ENCODE measurements around the gene SPACA5B.
"Not testable (repeated sequence)": the region's sequence is repeated elsewhere in the genome, so short reads cannot be mapped to it uniquely, and the experiment has no call there.

Gene SPACA5B

DNA sequence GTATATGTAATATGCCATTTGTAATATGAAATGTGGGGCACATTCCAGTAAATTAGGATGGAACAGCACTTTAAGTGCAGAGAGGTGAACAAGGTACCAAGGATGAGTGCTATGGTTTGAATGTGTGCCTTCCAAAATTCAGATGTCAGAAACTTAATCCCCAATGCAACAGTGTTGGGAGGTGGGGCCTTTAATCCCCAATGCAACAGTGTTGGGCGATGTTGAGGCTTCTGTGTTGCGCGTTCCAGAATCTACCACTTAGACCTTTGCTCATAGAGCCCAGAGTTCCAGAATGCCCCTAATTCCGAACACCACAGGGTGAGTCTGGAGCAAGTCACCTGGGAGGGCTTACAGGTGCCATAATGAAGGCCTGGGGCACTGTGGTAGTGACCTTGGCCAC is at the start of gene SPACA5B:
TSS of gene SPACA5B (plus strand) at position 301 of the 400 bp plus-strand sequence. CDS start at position 363, 62 bp downstream.
- not testable (repeated sequence) for DNase-seq

DNA sequence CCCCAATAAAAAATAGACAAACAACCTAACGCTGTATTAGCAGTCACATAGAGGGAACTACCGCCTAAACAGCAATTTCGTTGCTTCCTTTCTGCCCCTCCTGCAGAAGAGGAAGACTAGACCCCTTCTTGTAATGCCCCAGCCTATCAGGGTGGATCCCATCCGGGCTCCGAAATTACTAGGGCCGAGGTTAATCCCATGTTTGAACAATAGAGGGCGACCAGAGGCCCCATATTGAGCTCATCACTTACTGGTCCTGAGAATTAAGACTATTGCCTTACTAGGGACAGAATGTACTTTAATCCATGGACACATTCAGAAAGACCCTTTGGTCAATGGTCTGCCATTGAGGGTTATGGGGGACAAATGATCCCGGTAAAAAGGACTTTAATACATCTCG is 47.2 kb upstream of the SPACA5B start:
- peak; percentile 47 to 61 for DNase-seq

DNA sequence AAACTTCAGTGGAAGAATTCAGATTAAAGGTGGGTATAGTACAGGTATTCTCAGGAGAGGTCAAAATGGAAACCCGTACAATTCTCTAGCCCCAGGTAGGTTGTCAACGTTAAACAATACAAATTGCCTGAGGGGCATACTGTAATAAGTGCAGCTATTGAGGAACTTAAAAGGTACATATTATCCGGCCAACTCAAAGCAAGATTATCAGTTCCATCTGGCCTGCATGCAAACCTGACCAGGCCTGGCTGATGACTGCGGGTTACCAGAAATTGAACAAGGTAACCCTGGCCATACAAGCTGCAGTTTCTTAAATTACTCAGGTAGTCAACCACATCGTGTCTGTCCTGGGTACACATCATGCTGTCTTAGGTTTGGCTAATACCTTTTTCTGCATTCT is 46.7 kb upstream of the SPACA5B start:
- no peak for DNase-seq

DNA sequence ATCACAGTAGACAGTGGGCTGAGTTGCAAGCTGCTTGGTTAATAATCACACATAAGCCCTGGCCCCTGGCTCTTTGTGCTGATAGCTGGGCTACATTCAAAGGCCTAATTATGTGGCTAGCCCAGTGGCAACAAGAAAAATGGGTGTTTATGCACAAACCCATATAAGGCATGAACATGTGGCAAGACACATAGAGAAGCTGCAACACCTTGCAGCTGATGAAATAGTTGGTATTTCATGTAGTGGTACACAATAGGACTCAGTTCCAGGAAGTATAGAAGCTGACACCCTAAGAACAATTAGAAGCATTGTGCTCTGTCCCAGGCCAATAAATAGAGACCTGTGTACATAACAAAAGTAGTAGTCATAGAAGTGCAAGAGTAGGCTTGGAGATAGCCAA is 44.3 kb upstream of the SPACA5B start:
- no peak for DNase-seq

DNA sequence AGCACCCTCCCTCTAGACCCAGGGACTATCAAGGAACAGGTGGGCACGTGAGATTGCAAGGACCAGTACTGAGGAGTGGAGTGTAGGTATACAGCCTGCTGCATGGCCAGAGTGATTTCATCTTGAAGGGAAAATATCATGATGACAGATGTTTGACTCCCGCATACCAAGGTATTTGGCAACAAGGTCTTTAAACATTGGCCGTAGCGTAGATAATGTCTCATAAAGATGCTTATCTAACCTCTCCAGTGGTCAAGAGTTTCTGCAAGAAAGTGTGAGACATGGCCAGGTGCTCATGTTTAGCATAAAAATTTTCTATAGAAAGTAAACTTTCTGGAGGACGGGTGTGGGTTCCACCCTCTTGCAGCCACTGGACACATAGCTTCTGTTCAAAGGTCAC is 40.3 kb upstream of the SPACA5B start:
- DNase-seq = no peak

DNA sequence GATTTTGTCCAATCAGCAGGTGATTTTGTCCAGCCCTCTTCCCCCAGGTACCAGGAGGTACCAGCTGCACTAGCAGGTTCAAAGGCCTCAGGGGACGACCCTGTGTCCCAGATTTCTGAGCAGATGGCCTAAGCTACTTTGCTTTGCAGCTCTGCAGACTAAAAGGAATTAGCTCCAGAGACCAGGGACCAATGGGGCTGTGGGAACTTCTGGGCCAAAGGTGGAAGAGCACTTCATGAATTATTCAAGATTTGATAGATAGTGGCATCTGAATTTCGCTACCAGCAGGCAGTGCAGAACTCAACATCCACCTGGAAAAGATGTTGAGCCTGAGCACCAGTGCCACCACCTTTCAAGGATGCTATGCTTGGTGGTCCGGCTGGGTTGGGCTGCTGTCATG is 37.9 kb upstream of the SPACA5B start:
- not testable (repeated sequence) for DNase-seq

DNA sequence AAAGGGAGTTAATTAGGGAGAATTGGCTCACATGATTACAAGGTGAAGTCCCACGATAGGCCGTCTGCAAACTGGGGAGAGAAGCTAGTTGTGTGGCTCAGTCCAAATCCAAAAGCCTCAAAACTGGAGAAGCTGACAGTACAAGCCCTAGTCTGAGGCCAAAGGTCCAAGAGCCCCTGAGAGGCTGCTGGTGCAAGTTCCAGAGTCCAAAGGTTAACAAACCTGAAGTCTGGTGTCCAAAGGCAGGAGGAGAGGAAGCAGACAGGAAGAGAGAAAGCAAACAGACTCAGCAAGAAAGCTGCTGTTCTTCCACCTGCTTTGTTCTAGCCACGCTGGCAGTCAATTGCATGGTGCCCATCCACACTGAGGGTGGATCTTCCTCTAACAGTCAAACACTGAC is 29.0 kb upstream of the SPACA5B start:
- no peak for DNase-seq

DNA sequence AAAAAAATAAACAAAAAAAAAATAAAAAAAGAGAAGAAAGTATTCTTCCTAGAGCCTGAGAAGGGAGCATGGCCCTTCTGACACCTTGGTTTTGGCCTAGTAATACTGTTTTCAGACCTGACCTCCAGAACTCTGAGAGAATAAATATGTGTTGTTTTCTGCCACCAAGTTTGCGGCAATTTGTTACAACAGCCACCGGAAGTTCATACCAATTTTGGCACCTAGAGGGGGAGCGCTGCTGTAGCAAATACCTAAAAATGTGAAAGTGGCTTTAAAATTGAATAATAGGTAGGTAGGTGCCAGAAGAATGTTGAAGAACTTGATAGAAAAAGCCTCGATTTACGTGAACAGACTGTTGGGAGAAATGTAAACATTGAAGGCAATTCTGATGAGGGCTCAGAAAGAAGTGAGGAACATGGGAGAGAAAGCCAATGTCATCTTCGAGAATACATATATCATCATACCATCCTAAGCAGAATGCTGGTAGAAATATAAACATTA is 27.5 kb upstream of the SPACA5B start:
- no peak for DNase-seq

DNA sequence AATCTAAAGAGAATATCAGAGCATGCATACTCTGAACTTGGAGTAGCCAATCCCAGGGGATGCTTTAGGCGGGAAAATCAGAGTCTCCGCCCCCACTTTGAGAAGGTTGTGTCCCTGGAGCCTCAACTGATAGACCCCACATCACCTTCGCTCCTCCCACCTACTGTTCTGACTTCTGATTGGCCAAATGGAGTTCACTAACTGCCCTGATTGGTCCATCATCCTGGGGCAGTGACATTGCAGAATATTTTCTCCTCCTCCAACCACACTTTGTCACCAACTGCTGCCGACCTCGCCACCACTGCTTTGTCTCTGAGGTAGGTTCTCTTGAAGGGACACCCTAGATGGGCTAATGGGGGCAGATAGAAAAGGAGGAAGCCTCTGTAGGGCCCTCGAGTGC is 22.7 kb upstream of the SPACA5B start:
- no peak for DNase-seq

DNA sequence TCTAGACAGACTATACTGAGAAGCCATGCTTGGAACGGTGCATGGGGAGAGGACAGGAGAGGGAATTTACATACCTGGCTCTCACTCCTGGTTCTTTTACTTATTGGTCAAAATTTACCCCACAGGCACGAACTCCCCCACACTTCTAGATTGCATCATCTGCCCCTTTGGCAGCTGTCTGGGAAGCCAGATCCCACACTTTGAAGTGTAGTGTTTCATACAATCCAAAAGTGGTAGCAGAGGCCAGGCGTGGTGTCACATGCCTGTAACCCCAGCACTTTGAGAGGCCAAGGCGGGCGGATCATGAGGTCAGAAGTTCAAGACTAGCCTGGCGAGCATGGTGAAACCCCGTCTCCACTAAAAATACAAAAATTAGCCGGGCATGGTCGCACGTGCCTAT is 5.1 kb upstream of the SPACA5B start:
- not testable (repeated sequence) for DNase-seq

DNA sequence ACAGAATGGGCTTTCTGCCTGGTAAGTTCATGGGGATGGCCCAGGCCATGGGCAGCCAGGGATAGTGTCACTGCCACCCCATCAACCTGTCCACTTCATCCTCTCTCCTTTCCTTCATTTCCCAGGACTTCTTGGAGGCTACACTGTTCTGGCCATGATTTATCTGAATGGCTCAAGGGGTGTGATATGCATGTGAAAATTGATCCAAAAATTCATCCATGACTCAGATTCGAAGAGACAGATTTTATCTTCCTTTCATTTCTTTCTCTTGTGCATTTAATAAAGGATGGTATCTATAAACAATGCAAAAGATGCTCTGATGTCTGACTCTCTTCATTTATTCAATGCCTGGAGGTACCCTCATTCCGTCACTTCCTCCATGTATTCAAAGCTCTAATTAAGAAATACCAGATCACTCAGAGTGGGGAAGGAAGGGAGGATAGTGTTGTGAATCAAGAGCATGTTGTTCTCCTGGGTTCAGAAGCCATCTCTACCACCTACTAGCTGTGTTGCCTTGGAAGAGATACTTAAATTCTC is 1.9 kb downstream of the SPACA5B start:
- not testable (repeated sequence) for DNase-seq

DNA sequence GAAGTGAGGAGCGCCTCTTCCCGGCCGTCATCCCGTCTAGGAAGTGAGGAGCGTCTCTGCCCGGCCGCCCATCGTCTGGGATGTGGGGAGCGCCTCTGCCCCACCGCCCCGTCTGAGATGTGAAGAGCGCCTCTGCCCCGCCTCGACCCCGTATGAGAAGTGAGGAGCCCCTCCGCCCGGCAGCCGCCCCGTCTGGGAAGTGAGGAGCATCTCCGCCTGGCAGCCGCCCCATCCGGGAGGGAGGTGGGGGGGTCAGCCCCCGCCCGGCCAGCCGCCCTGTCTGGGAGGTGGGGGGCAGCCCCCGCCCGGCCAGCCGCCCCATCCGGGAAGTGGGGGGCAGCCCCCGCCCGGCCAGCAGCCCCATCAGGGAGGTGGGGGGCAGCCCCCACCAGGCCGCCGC is 8.7 kb downstream of the SPACA5B start:
- not testable (repeated sequence) for DNase-seq

DNA sequence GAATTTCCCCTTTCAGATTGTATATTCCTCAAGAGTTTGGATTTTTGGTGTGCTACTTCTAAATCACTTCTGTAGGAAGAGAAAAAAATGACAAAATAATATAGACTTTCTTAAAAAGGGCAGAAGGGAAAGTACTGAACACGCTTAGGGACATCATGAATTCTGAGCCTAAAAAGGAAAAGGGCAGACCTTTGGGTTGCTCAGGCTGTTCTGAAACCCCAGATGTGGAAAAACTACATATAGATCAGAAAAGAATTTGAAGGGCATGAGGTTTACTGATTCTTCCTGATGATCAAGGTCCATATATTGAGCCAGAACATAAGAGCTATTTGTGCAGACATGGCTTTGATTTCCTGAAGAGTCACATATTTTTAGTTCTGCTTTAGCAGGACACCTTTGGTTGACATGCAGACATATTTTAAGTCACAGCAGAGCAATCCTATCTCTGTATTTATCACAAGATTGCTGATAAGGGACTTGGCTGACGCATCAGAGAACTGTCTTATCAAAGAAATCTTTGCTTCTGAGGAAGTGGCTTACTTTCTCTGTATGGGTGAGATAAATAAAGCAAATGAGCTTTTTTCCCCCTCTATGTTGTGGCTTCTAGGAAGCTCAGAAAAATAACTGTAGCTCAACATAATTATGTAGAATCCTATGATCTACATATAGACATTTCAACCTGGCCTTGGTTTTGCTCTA is 11.5 kb downstream of the SPACA5B start:
- DNase-seq = not testable (repeated sequence)

DNA sequence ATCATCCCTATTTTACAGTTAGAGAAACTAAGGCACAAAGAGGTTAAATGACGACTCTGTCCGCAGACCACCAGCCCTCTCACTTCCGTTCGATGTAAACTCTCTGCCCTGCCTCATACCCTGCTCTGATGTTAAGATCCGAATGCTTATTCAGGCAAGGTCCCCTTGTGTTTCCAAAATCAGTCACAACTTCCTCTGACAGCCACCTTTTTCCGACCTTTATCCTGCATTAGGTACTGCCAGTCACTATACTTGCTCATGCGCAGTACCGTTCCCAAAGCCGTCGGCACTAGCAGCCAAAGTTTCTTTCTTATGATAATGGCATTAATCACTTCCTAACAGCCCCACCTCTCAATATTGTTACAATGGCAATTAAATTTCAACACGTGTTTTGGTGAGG is 12.3 kb downstream of the SPACA5B start:
- DNase-seq = not testable (repeated sequence)

DNA sequence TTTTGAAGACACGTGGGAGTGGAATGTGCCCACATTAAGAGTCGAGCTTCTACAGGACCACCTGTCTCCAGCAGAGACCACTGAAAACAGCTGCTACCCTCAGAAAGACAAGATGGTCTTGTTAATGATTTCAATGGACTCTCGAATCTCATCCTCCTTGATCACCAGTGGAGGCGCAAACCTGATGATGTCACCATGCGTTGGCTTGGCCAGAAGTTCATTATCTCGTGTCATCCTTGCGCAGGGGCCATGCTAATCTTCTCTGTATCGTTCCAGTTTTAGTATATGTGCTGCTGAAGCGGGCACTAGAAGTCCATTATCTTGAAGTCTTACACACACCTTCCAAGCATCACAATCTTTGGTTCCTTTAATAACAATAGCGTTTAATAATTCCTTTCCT is 23.3 kb downstream of the SPACA5B start:
- DNase-seq = no peak

DNA sequence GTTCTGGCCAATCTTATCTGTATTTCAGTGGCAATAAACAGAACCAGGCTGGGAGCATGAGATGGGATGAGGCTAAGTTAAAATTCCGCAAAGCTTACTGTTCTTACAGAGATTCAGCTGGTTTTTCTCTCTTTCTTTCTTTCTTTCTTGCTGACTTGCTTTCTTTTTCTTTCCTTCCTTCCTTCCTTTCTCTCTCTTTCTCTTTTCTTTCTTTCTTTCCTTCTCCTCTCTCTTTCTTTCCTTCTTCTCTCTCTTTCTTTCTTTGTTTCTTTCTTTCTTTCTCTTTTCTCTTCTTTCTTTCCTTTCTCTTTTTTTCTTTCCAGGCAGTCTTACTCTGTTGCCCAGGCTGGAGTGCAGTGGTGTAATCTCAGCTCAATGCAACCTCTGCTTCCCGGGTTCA is 24.4 kb downstream of the SPACA5B start:
- DNase-seq = no peak

DNA sequence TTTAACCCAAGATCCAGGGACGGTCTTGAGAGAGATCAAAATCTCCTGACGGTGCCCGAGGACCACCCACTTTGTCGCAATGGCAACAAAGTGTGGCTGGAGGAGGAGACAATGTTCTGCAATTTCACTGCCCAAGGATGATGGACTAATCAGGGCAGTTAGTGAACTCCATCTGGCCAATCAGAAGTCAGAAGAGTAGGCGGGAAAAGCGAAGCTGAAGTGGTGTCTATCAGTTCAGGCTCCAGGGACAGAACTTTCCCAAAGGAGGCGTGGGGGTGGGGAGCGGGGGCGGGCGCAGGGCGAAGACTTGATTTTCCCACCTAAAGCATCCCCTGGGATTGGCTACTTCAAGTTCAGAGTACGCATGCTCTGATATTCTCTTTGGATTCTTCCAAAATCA is 25.6 kb downstream of the SPACA5B start:
- DNase-seq = no peak

DNA sequence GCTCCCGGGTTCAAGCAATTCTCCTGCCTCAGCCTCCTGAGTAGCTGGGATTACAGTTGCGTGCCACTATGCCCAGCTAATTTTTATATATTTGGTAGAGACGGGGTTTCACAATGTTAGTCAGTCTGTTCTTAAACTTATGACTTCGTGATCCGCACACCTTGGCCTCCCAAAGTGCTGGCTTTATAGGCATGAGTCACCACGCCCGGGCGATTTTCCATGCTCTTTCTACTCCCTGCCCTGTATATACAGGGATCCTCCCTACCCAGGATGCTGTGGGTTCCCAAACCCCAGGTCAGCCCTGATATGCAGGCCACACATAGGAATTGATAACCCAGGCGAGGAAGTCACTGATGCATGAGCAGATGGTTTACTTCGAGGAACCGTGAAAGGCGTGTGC is 34.8 kb downstream of the SPACA5B start:
- no peak for DNase-seq

DNA sequence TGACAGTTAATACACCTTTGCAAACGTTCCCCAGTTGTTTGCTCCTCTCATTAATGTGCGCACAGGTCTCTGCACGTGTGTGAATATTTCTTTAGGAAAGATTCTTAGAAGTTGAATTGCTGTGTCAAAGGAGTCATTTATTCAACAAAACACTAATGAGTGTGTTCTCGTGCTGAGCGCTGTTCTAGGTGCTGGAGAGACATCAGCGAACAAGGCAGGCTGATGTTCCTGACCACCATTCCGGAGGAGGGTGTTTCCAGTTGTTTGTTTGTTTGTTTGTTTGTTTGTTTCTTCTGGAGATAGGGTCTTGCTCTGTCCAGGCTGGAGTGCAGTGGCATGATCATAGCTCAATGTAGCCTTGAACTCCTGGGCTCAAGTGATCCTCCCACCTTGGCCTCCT is 35.9 kb downstream of the SPACA5B start:
- not testable (repeated sequence) for DNase-seq

DNA sequence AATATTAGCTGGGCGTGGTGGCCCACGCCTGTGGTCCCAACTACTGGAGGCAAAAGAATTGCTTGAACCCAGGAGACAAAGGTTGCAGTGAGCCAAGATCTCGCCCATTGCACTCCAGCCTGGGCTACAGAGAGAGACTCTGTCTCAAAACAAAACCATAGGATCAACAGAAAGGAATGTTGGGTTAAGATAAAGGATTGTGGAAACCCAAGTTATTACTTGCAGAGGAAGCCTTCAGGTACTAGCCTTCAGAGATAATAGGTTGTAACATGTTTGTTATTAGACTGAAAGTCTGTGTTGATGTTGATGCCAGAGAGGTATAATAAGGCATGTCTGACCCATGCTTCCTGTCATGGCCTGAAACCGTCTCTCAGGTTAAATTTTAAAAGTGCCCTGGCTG is 49.3 kb downstream of the SPACA5B start:
- no peak for DNase-seq

DNA sequence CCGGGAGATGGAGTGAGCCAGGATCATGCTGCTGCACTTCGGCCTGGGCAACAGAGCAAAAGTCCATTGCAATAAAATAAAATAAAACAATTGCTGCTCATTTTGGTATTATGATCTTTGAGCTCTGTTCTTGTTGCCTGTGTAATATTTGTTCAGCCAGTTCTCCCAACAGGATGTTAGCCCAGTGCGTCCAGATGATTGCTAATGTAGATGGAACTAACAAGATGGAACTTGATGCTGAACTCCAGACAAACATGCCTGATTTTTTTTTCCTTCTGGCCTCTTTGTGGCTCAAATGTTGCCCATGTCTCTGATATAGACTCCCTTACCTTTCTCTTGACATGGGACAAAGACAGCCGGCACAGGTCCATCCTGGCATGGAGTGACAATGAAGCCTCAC is 50.4 kb downstream of the SPACA5B start:
- DNase-seq = no peak

DNA sequence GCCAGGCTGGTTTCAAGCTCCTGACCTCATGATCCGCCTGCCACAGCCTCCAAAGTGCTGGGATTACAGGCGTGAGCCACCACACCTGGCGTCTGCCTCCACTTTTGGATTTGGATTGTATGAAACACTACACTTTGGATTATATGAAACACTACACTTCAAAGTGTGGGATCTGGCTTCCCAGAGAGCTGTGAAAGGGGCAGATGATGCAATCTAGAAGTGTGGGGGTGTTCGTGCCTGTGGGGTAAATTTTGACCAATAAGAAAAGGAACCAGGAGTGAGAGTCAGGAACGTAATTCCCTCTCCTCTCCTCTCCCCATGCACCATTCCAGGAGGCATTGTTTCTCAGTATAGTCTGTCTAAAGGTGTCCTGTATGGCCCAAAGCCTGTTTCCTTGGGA is 51.5 kb downstream of the SPACA5B start:
- not testable (repeated sequence) for DNase-seq
